H1 (cell line): ENCODE measurements around the gene FAM174B. TPM values are rescaled to one million over a fixed set of nuclear protein-coding genes. Genes with fewer than 3 reads are reported as not detected.
"Not testable (repeated sequence)": the region's sequence is repeated elsewhere in the genome, so short reads cannot be mapped to it uniquely, and the experiment has no call there.

ENCODE experiments used
- CTCF ChIA-PET: fragments of 300-600 bp; sonication (Branson Sonifier 250); formaldehyde crosslinking; loops from one replicate; lab custom pipeline; 2021; ENCODE audit not compliant: partially characterized antibody; lab: Charles Lee
- POLR2A ChIA-PET: fragments of 300-600 bp; sonication (Branson Sonifier 250); formaldehyde crosslinking; loops from one replicate; lab custom pipeline; 2021; ENCODE audit warnings: inconsistent platforms; ENCODE audit not compliant: partially characterized antibody; lab: Charles Lee
- DNase-seq, 2 experiments: peaks; one replicate each; pipeline versions ENCODE4 v3.0.0 to v3.0.0-alpha.2; 2010 to 2022; ENCODE audit warnings: low spot score in 2 of 2, low read depth in 1 of 2, mixed read lengths in 1 of 2
- FAIRE-seq: peaks from 2 replicates; lab custom pipeline; 2011; peaks lifted over from hg19 to GRCh38; lab: Jason Lieb, UNC
- H2AFZ ChIP-seq: 2 replicates; pipeline ENCODE4 v1.8.1; 2012; ENCODE audit warnings: low read length, inconsistent platforms
- H2AK5ac ChIP-seq: 2 replicates; pipeline ENCODE4 v1.6.1; 2013; ENCODE audit warnings: low read depth, low read length
- H2BK120ac ChIP-seq: replicated peaks from 2 replicates; pipeline ENCODE3; 2013; ENCODE audit warnings: low read depth, low read length, inconsistent platforms
- H2BK12ac ChIP-seq: 2 replicates; pipeline ENCODE4 v1.6.1; 2013; ENCODE audit warnings: low read depth, low read length
- H2BK15ac ChIP-seq: 2 replicates; pipeline ENCODE4 v1.6.1; 2013; ENCODE audit warnings: low read length
- H2BK20ac ChIP-seq: 2 replicates; pipeline ENCODE4 v1.6.1; 2013; ENCODE audit warnings: low read length
- H2BK5ac ChIP-seq: 2 replicates; pipeline ENCODE4 v1.6.1; 2013; ENCODE audit warnings: low read depth, low read length
- H3K14ac ChIP-seq: 2 replicates; pipeline ENCODE4 v1.6.1; 2013; ENCODE audit warnings: inconsistent platforms; ENCODE audit not compliant: insufficient read length
- H3K18ac ChIP-seq: 2 replicates; pipeline ENCODE4 v1.6.1; 2013; ENCODE audit warnings: low read length; ENCODE audit errors: extremely low read depth
- H3K23ac ChIP-seq: 2 replicates; pipeline ENCODE4 v1.6.1; 2013; ENCODE audit warnings: inconsistent platforms; ENCODE audit not compliant: insufficient read length
- H3K23me2 ChIP-seq: 2 replicates; pipeline ENCODE4 v1.6.1; 2013; ENCODE audit warnings: low read depth, low read length
- H3K27ac ChIP-seq: 2 replicates; pipeline ENCODE4 v1.6.1; 2011; ENCODE audit warnings: low read depth, low read length, inconsistent platforms
- H3K27me3 ChIP-seq, 4 experiments: replicated peaks in 1 of 4; 1 replicate in 1 of 4; 2 replicates in 3 of 4; pipeline versions ENCODE4 v1.6.1 to v1.8.1; 2011 to 2013; ENCODE audit warnings: low read length in 3 of 4, mild to moderate bottlenecking in 3 of 4, inconsistent platforms in 2 of 4, mixed read lengths in 2 of 4, moderate library complexity in 1 of 4; ENCODE audit not compliant: control insufficient read depth in 3 of 4, insufficient read depth in 3 of 4; ENCODE audit errors: extremely low read depth in 1 of 4
- H3K36me3 ChIP-seq, 4 experiments: 2 replicates each; pipeline versions ENCODE4 v1.6.1 to v1.8.1; 2011 to 2013; ENCODE audit warnings: mild to moderate bottlenecking in 4 of 4, low read length in 3 of 4, moderate library complexity in 2 of 4, control low read depth in 1 of 4, inconsistent platforms in 1 of 4; ENCODE audit not compliant: insufficient read depth in 4 of 4, control insufficient read depth in 2 of 4
- H3K4ac ChIP-seq: replicated peaks from 2 replicates; pipeline ENCODE3; 2013; ENCODE audit warnings: low read length, low read depth, mixed read lengths, inconsistent platforms; ENCODE audit not compliant: insufficient read length
- H3K4me1 ChIP-seq, 4 experiments: replicated peaks in 1 of 4; 1 replicate in 1 of 4; 2 replicates in 3 of 4; pipeline versions ENCODE4 v1.6.1 to v1.8.1; 2011 to 2013; ENCODE audit warnings: low read length in 3 of 4, inconsistent platforms in 2 of 4, mixed read lengths in 1 of 4; ENCODE audit not compliant: insufficient read depth in 4 of 4, control insufficient read depth in 3 of 4
- H3K4me2 ChIP-seq, 2 experiments: 2 replicates each; pipeline versions ENCODE4 v1.6.1 to v1.8.1; 2011 to 2013; ENCODE audit warnings: low read depth in 2 of 2, low read length in 2 of 2, control low read depth in 1 of 2, inconsistent platforms in 1 of 2, mild to moderate bottlenecking in 1 of 2; ENCODE audit not compliant: insufficient read depth in 1 of 2
- H3K4me3 ChIP-seq, 4 experiments: fragments of 200-600, 300-600 bp in 1 of 4; sonication (generic), shearing (Covaris generic), sonication (Bioruptor Twin) in 1 of 4; 2 replicates each; pipeline versions ENCODE4 v1.5.1 to v1.8.1; 2011 to 2016; ENCODE audit warnings: low read length in 4 of 4, low read depth in 3 of 4, control low read depth in 2 of 4, inconsistent platforms in 2 of 4, mild to moderate bottlenecking in 2 of 4, mixed read lengths in 1 of 4, moderate library complexity in 1 of 4; ENCODE audit not compliant: insufficient read depth in 2 of 4; ENCODE audit errors: extremely low read depth in 1 of 4
- H3K56ac ChIP-seq: replicated peaks from 2 replicates; pipeline ENCODE3; 2013; ENCODE audit warnings: low read depth, mild to moderate bottlenecking, mixed read lengths, low read length, inconsistent platforms; ENCODE audit not compliant: insufficient read length
- H3K79me1 ChIP-seq: 2 replicates; pipeline ENCODE4 v1.6.1; 2013; ENCODE audit warnings: low read depth, low read length, control low read depth
- H3K79me2 ChIP-seq, 2 experiments: 2 replicates each; pipeline versions ENCODE4 v1.6.1 to v1.8.1; 2012 to 2013; ENCODE audit warnings: low read length in 2 of 2, mild to moderate bottlenecking in 2 of 2, inconsistent platforms in 1 of 2; ENCODE audit not compliant: insufficient read depth in 2 of 2, control insufficient read depth in 1 of 2
- H3K9ac ChIP-seq, 4 experiments: replicated peaks in 1 of 4; 1 replicate in 1 of 4; 2 replicates in 3 of 4; pipeline versions ENCODE4 v1.6.1 to v1.8.1; 2011 to 2013; ENCODE audit warnings: low read depth in 3 of 4, low read length in 3 of 4, control low read depth in 2 of 4, mild to moderate bottlenecking in 2 of 4, moderate library complexity in 2 of 4, inconsistent platforms in 1 of 4; ENCODE audit errors: extremely low read depth in 1 of 4
- H3K9me3 ChIP-seq, 2 experiments: 2 replicates each; pipeline versions ENCODE4 v1.6.1 to v1.8.1; 2012 to 2013; ENCODE audit warnings: mild to moderate bottlenecking in 2 of 2, moderate library complexity in 2 of 2, control low read depth in 1 of 2, inconsistent platforms in 1 of 2, low read depth in 1 of 2, low read length in 1 of 2, mixed read lengths in 1 of 2; ENCODE audit not compliant: insufficient read depth in 2 of 2
- H4K20me1 ChIP-seq, 2 experiments: replicated peaks in 1 of 2; 2 replicates each; pipeline versions ENCODE3 to v1.8.1; 2011 to 2013; ENCODE audit warnings: inconsistent platforms in 2 of 2, low read length in 2 of 2, mild to moderate bottlenecking in 1 of 2; ENCODE audit not compliant: insufficient read depth in 2 of 2, control insufficient read depth in 1 of 2
- H4K5ac ChIP-seq: 2 replicates; pipeline ENCODE4 v1.6.1; 2013; ENCODE audit warnings: low read length, low read depth, mixed read lengths, inconsistent platforms; ENCODE audit not compliant: insufficient read length
- H4K8ac ChIP-seq: 2 replicates; pipeline ENCODE4 v1.8.0; 2013; ENCODE audit warnings: mild to moderate bottlenecking, moderate library complexity, low read length, inconsistent platforms; ENCODE audit not compliant: insufficient read depth; ENCODE audit errors: extremely low read depth
- H4K91ac ChIP-seq: replicated peaks from 2 replicates; pipeline ENCODE3; 2013; ENCODE audit warnings: low read length, mixed read lengths, inconsistent platforms; ENCODE audit not compliant: insufficient read length
- ASH2L ChIP-seq: fragments of 200-600, 300-600 bp; sonication (generic); IDR thresholded peaks from one replicate; pipeline ENCODE4 v1.7.1; 2017; ENCODE audit warnings: low read length
- BACH1 ChIP-seq: IDR thresholded peaks from 2 replicates; pipeline ENCODE4 v1.6.1; 2012; ENCODE audit warnings: low read length, improper control_type of control experiment
- BCL11A ChIP-seq, 2 experiments: IDR thresholded peaks; one replicate each; pipeline ENCODE4 v1.6.1; 2011; ENCODE audit warnings: low read depth in 2 of 2, low read length in 2 of 2, mild to moderate bottlenecking in 2 of 2
- GABPA ChIP-seq: IDR thresholded peaks from 2 replicates; pipeline ENCODE4 v1.6.1; 2011; ENCODE audit warnings: mild to moderate bottlenecking, low read length, moderate library complexity, borderline replicate concordance; ENCODE audit not compliant: insufficient read depth
- HDAC2 ChIP-seq, 2 experiments: fragments of 300-600 bp in 1 of 2; sonication (generic) in 1 of 2; IDR thresholded peaks; 2 replicates each; pipeline ENCODE4 v1.6.1; 2011 to 2012; ENCODE audit warnings: low read depth in 2 of 2, low read length in 2 of 2, mild to moderate bottlenecking in 2 of 2, moderate library complexity in 2 of 2, borderline replicate concordance in 1 of 2, inconsistent platforms in 1 of 2
- SUZ12 ChIP-seq: fragments of 200-600 bp; sonication (generic); IDR thresholded peaks from 2 replicates; pipeline ENCODE4 v1.6.1; 2012; ENCODE audit warnings: mild to moderate bottlenecking, inconsistent platforms, low read length, moderate library complexity, mixed read lengths
- TEAD4 ChIP-seq: IDR thresholded peaks from 2 replicates; pipeline ENCODE4 v1.6.1; 2012; ENCODE audit warnings: low read depth, low read length, inconsistent platforms, mixed read lengths
- WGBS, 2 experiments: shearing (Covaris generic) in 1 of 2; methylation state at CpG; one replicate each; pipeline versions ENCODE4 v1.1.6 to v1.1.7; 2013 to 2015; ENCODE audit warnings: low lambda C conversion rate in 2 of 2, mixed read lengths in 2 of 2, inconsistent platforms in 1 of 2, low coverage in 1 of 2, missing lambda C conversion rate in 1 of 2; ENCODE audit not compliant: insufficient replicate concordance in 2 of 2, insufficient coverage in 1 of 2, insufficient read length in 1 of 2; ENCODE audit errors: extremely low coverage in 1 of 2, missing lambda C conversion rate in 1 of 2; 5-methylcytosine and 5-hydroxymethylcytosine counted together
- polyA plus RNA-seq, 7 experiments: library from polyadenylated mRNA; depleted of rRNA in 3 of 7; stranded (reverse) in 5 of 7; unstranded in 2 of 7; fragments of >200 nt in 5 of 7; fragments of 200-250 nt in 2 of 7; gene quantifications; 1 replicate in 5 of 7; 2 replicates in 1 of 7; 4 replicates in 1 of 7; pipeline versions ENCODE4 v1.2.1 to v1.2.3, GENCODE V29; 2011 to 2013; ENCODE audit warnings: missing spikeins in 2 of 7, mixed read lengths in 2 of 7
- total RNA-seq: library from RNA; stranded (reverse); fragmentation: NEBNext Ultra II Directional; extraction: Animal tissue kit (Norgen Biotek cat#: 25700); gene quantifications from 2 replicates; pipeline ENCODE4 v1.2.1, GENCODE V29; 2021

FAM174B gene
- total and polyA plus RNA-seq, 2 of the 8 experiments (the other 6 are each of a cell fraction or from before 2014, with no cell fraction given), result 9.3 to 35.2 TPM

- TF ChIP-seq TEAD4, result no peak
- no peak for TF ChIP-seq HDAC2 (IDR thresholded peaks at IDR 0.05; ENCODE audit: borderline replicate concordance in 1 of 2, low read depth in 2 of 2, low read length in 2 of 2)
- no peak for TF ChIP-seq SUZ12
- no peak for TF ChIP-seq GABPA
- TF ChIP-seq BACH1, result no peak
- TF ChIP-seq ASH2L, result no peak
- no peak for TF ChIP-seq BCL11A (IDR thresholded peaks at IDR 0.05; ENCODE audit: low read depth in 2 of 2, low read length in 2 of 2)
These were observed 46.5 kb downstream of the FAM174B start (continued) for GRCh38 chr15:92608866-92609700.

- not testable (repeated sequence) for FAIRE-seq, H2BK5ac ChIP-seq
These were observed 48.8 kb downstream of the FAM174B start for GRCh38 chr15:92606836-92607150.

More at GRCh38 chr15:92606836-92607150, 48.8 kb downstream of the FAM174B start:
- H3K79me1 ChIP-seq, H2BK15ac ChIP-seq, H3K36me3 ChIP-seq, H4K20me1 ChIP-seq, H3K4me1 ChIP-seq, H2BK120ac ChIP-seq, H3K9me3 ChIP-seq, H4K5ac ChIP-seq, DNase-seq, H2BK12ac ChIP-seq, POLR2A ChIA-PET, H2AK5ac ChIP-seq, H3K4me2 ChIP-seq, CTCF ChIA-PET, H3K23ac ChIP-seq, H3K79me2 ChIP-seq, H3K27ac ChIP-seq, H3K4me3 ChIP-seq, H2BK20ac ChIP-seq, H4K91ac ChIP-seq, H3K9ac ChIP-seq, H2AFZ ChIP-seq, H4K8ac ChIP-seq, H3K23me2 ChIP-seq, H3K18ac ChIP-seq, H3K56ac ChIP-seq, H3K27me3 ChIP-seq, H3K14ac ChIP-seq, H3K4ac ChIP-seq: not testable (repeated sequence)
- WGBS, 2 experiments, result 100% methylated on average over 2 of the region's 15 CpGs; no CpG with 5 or more reads in 1 of the 2 experiments
